Keratinocyte (primary cell): Measurements from ENCODE around the gene PCGF5.

Source experiments
- CTCF ChIP-seq, 3 experiments: IDR thresholded peaks in 1 of 3; conservative IDR thresholded peaks in 1 of 3; optimal IDR thresholded peaks in 1 of 3; 2 replicates in 2 of 3; 3 replicates in 1 of 3; pipeline versions ENCODE3 to v1.5.1; 2011; ENCODE audit warnings: low read length in 3 of 3, mild to moderate bottlenecking in 3 of 3, moderate library complexity in 2 of 3, control low read depth in 1 of 3, inconsistent platforms in 1 of 3; ENCODE audit not compliant: insufficient read depth in 2 of 3; ENCODE audit errors: extremely low read depth in 1 of 3
- EZH2 ChIP-seq: IDR thresholded peaks from one replicate; pipeline ENCODE4 v1.6.1; 2012; ENCODE audit warnings: inconsistent platforms, mild to moderate bottlenecking, low read length, moderate library complexity

DNA sequence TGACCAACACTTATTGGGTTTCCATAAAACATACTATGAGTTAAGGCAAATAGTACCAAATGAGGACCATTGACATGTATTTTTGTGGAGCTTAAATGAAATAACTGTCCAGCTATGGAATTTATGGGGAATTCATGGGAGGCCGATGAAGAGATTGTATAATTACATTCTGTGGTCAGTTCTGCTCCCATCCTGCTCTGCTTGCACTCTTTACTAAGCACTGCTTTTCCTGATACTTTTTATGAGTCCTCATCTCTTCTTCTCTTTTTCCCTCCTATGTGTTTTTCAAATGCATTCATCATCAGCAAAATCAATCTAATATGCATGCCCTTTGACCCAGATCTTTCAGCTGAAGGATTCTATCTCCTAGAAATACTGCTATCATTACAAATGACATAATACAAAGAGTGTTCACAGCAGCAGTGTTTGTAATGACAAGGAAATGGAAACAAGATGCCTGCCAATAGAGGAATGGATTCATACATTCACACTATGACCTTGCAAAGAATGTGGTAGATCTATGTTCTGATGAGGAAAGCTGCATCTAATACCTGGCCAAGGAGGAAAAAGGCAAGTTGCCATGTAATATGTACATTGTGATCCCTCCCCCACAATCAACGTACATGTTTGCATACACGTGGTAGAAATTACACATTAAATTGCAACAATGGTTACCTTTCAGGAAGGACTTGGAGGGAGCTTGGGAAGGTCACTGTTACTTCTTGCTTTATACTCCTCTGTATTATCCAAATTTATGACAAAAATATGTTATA, 73.9 kb downstream of the PCGF5 start:
- TF ChIP-seq CTCF (optimal IDR thresholded peaks at IDR 0.05 in 1 of 3, IDR thresholded peaks at IDR 0.05 in 1 of 3, conservative IDR thresholded peaks at IDR 0.05 in 1 of 3; ENCODE audit: extremely low read depth in 1 of 3, insufficient read depth in 2 of 3, low read length in 3 of 3), result no peak
- no peak for TF ChIP-seq EZH2
